Measurements from ENCODE around the gene FRRS1.
A peak's percentile ranks its signal among the peaks of the same experiment; 100 is the strongest.

FRRS1 gene

GRCh38 chr1:99728494-99729235 lies 37.8 kb downstream of the FRRS1 start:
- DNase-seq (ENCODE audit: low read depth, low spot score): peak; percentile 27

- DNase-seq (ENCODE audit: low read depth, low spot score): peak; percentile 80
Measured at GRCh38 chr1:99727575-99728185, 38.8 kb downstream of the FRRS1 start.

- no peak for DNase-seq (ENCODE audit: low read depth, low spot score)
Measured at GRCh38 chr1:99726818-99727217, 39.6 kb downstream of the FRRS1 start.

GRCh38 chr1:99726407-99726806 lies 40.0 kb downstream of the FRRS1 start:
- DNase-seq (ENCODE audit: low read depth, low spot score): no peak

- no peak for DNase-seq (ENCODE audit: low read depth, low spot score)
Measured at GRCh38 chr1:99725996-99726395, 40.4 kb downstream of the FRRS1 start.

GRCh38 chr1:99723251-99723650 lies 43.2 kb downstream of the FRRS1 start:
- DNase-seq (ENCODE audit: low read depth, low spot score): no peak

GRCh38 chr1:99717005-99717404 lies 49.4 kb downstream of the FRRS1 start:
- no peak for DNase-seq (ENCODE audit: low read depth, low spot score)

GRCh38 chr1:99713006-99713405 lies 53.4 kb downstream of the FRRS1 start:
- DNase-seq (ENCODE audit: low read depth, low spot score): no peak

GRCh38 chr1:99710994-99711393 lies 55.4 kb downstream of the FRRS1 start:
- DNase-seq (ENCODE audit: low read depth, low spot score): no peak

- peak; percentile 33 for DNase-seq (ENCODE audit: low read depth, low spot score)
Measured at GRCh38 chr1:99707535-99708142, 58.8 kb downstream of the FRRS1 start.

GRCh38 chr1:99705385-99705784 lies 61.0 kb downstream of the FRRS1 start:
- no peak for DNase-seq (ENCODE audit: low read depth, low spot score)

GRCh38 chr1:99704356-99704816 lies 62.0 kb downstream of the FRRS1 start:
- DNase-seq (ENCODE audit: low read depth, low spot score): no peak

GRCh38 chr1:99702221-99702620 lies 64.2 kb downstream of the FRRS1 start:
- no peak for DNase-seq (ENCODE audit: low read depth, low spot score)

GRCh38 chr1:99700020-99700419 lies 66.4 kb downstream of the FRRS1 start:
- no peak for DNase-seq (ENCODE audit: low read depth, low spot score)

GRCh38 chr1:99697580-99697979 lies 68.9 kb downstream of the FRRS1 start:
- DNase-seq (ENCODE audit: low read depth, low spot score): no peak

GRCh38 chr1:99696616-99697015 lies 69.8 kb downstream of the FRRS1 start:
- no peak for DNase-seq (ENCODE audit: low read depth, low spot score)

- DNase-seq (ENCODE audit: low read depth, low spot score): no peak
Measured at GRCh38 chr1:99691175-99691574, 75.3 kb downstream of the FRRS1 start.

- DNase-seq (ENCODE audit: low read depth, low spot score): peak; percentile 95
Measured at GRCh38 chr1:99685516-99686180, 80.8 kb downstream of the FRRS1 start.

GRCh38 chr1:99682291-99682751 lies 84.1 kb downstream of the FRRS1 start:
- DNase-seq (ENCODE audit: low read depth, low spot score): no peak

- DNase-seq (ENCODE audit: low read depth, low spot score): no peak
Measured at GRCh38 chr1:99681583-99681982, 84.9 kb downstream of the FRRS1 start.

- no peak for DNase-seq (ENCODE audit: low read depth, low spot score)
Measured at GRCh38 chr1:99680270-99680669, 86.2 kb downstream of the FRRS1 start.

- no peak for DNase-seq (ENCODE audit: low read depth, low spot score)
Measured at GRCh38 chr1:99677416-99677815, 89.0 kb downstream of the FRRS1 start.

Data from brain pericyte (primary cell).